Measurements from ENCODE around the gene ZNF697.
"Not testable (repeated sequence)": the region's sequence is repeated elsewhere in the genome, so short reads cannot be mapped to it uniquely, and the experiment has no call there.

The ZNF697 gene

GRCh38 chr1:119647734-119648619 lies at the start of gene ZNF697:
ZNF697 (minus strand) TSS chr1:119648266; CDS start chr1:119626100, 22,166 bp downstream.
- DNase-seq (ENCODE audit: low read depth): peak; percentile 95

GRCh38 chr1:119697598-119697997 lies 49.5 kb upstream of the ZNF697 start:
- DNase-seq (ENCODE audit: low read depth): no peak

- DNase-seq (ENCODE audit: low read depth): not testable (repeated sequence)
These were observed 48.8 kb upstream of the ZNF697 start for GRCh38 chr1:119696863-119697262.

- DNase-seq (ENCODE audit: low read depth): no peak
These were observed 41.4 kb upstream of the ZNF697 start for GRCh38 chr1:119689511-119689910.

GRCh38 chr1:119688810-119689209 lies 40.7 kb upstream of the ZNF697 start:
- DNase-seq (ENCODE audit: low read depth): no peak

- DNase-seq (ENCODE audit: low read depth): no peak
These were observed 39.5 kb upstream of the ZNF697 start for GRCh38 chr1:119687434-119688079.

- no peak for DNase-seq (ENCODE audit: low read depth)
These were observed 38.6 kb upstream of the ZNF697 start for GRCh38 chr1:119686661-119687060.

GRCh38 chr1:119683893-119684292 lies 35.8 kb upstream of the ZNF697 start:
- no peak for DNase-seq (ENCODE audit: low read depth)

- DNase-seq (ENCODE audit: low read depth): no peak
These were observed 34.1 kb upstream of the ZNF697 start for GRCh38 chr1:119682141-119682540.

GRCh38 chr1:119681560-119681959 lies 33.5 kb upstream of the ZNF697 start:
- DNase-seq (ENCODE audit: low read depth): no peak

GRCh38 chr1:119680723-119681122 lies 32.7 kb upstream of the ZNF697 start:
- no peak for DNase-seq (ENCODE audit: low read depth)

- DNase-seq (ENCODE audit: low read depth): no peak
These were observed 32.1 kb upstream of the ZNF697 start for GRCh38 chr1:119680193-119680592.

GRCh38 chr1:119679223-119679622 lies 31.2 kb upstream of the ZNF697 start:
- no peak for DNase-seq (ENCODE audit: low read depth)

- no peak for DNase-seq (ENCODE audit: low read depth)
These were observed 28.6 kb upstream of the ZNF697 start for GRCh38 chr1:119676571-119677206.

- DNase-seq (ENCODE audit: low read depth): peak; percentile 83
These were observed 27.6 kb upstream of the ZNF697 start for GRCh38 chr1:119675349-119676345.

- peak; percentile 71 for DNase-seq (ENCODE audit: low read depth)
These were observed 26.8 kb upstream of the ZNF697 start for GRCh38 chr1:119674835-119675289.

GRCh38 chr1:119674111-119674526 lies 26.1 kb upstream of the ZNF697 start:
- DNase-seq (ENCODE audit: low read depth): peak; percentile 23

- DNase-seq (ENCODE audit: low read depth): no peak
These were observed 25.3 kb upstream of the ZNF697 start for GRCh38 chr1:119673171-119673940.

- DNase-seq (ENCODE audit: low read depth): no peak
These were observed 22.8 kb upstream of the ZNF697 start for GRCh38 chr1:119670898-119671297.

- DNase-seq (ENCODE audit: low read depth): no peak
These were observed 19.1 kb upstream of the ZNF697 start for GRCh38 chr1:119667173-119667572.

GRCh38 chr1:119664067-119664466 lies 16.0 kb upstream of the ZNF697 start:
- DNase-seq (ENCODE audit: low read depth): no peak

Data from HS-27A (cell line).